GM19035 (cell line): Measurements from ENCODE around the gene PLXNA4.

Experiments used
- ATAC-seq: cut with Tn5 transposase; IDR thresholded peaks from one replicate; pipeline ENCODE4 v1.9.1; 2021; ENCODE audit not compliant: unreplicated experiment

PLXNA4 gene

DNA sequence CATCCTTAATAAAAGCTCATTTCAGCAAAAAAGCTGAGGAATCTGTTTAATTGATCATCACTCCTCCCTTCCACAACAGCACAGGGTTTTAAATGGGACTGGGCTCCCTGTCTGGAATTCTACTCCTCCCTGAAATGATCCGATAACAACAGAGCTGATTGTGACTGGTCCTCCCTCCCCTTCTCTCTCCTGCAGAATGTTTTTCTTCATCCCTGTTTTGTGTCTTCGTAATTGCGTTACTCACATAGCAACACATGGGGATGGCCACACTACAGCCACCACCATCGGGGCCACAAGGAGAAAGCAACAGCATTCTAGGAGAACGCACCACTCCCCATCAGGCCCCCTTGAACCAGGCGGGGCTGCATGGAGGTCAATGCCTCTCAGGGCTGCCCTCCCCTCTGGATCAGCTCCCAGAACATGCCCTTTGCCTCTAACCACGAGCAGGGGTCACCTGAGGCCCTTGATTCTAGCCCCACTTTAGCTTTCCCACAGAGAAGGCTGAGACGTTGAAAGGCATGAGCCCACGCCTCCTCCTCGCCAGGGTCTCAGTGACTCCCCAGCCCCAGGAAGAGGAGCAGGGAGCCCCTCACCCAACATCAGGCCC lies 152.6 kb downstream of the PLXNA4 start:
- ATAC-seq, result no peak

DNA sequence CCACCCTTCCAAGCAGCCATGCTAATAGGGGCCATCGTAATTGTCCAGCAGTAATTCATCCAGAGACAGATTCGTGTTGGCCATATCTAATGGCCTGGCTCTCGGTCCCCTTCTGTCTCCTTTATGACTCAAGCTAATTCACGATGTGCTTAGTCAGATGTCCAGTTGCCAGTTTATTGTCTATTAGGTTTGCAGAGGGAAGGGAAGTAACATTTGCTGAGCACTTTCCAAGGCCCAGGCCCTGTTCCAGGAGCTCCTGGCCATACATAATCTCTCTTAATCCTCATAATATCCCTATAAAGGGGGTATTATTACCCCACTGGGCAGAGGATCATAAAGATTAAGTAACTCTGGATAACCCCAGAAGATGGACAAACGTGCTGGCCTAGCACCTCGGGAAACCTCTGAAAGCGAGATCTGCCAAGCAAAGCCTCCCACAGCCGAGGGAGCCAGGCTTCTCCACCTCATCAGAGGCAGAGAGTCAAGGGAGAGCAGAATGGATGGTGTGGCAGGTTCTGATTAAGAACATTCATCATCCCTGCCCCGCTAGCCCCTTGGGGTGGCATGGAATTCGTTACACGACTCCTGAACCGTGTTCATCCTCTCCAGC lies 153.7 kb downstream of the PLXNA4 start:
- no peak for ATAC-seq

DNA sequence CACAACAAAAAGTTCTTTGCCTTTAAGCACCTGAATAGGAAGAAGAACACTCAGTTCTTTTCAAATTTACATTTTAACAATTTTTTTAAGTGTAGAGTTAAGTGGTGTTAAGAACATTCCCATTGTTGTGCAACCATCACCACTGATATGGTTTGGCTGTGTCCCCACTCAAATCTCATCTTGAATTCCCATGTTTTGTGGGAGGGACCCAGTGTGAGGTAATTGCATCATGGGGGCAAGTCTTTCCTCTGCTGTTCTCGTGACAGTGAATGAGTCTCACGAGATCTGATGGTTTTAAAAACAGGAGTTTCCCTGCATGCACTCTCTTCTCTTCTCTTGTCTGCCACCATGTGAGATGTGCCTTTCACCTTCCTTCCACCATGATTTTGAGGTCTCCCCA lies 155.7 kb downstream of the PLXNA4 start:
- ATAC-seq, result no peak

GRCh38 chr7:132419542-132419941 lies 156.7 kb downstream of the PLXNA4 start:
- ATAC-seq, result no peak

DNA sequence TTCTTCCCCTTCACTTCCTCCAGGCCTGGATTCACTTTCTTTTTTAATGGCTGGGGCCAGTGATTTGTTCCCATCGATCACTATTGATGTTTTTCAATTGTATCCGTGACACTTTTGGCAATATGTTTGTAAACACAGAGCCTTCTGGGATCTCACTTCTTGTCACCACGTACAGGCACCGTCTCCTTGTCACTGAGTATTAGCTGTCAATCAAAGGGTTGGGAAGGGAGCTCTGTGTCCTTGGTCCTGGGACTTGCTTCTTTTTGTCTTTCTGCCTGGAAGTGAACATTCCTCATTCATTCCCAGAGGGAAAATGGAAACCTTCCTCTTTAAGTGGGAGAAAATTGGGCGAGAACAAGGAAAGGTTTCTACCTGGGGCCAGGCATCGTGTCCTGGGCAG lies 157.4 kb downstream of the PLXNA4 start:
- ATAC-seq, result no peak

GRCh38 chr7:132417103-132417906 lies 159.0 kb downstream of the PLXNA4 start:
- no peak for ATAC-seq

GRCh38 chr7:132416395-132416794 lies 159.9 kb downstream of the PLXNA4 start:
- no peak for ATAC-seq

DNA sequence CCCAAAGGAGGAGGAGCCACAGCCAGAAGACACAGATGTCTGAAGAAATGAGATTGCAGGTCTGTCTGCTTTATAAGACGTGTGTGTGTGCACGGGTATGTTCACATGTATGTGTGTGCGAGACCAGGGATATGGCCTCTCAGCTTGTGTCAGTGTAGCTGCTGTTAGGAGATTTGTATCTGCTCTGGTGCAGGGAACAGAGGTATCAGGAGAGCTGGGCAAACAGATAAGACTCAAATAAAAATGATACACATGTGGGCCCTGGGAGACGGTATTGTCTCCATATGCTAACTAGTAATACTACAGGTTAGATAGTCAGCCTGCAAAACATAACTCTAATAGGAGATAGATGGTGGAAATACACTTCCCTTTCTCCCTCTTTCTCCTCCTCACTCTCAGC lies 161.0 kb downstream of the PLXNA4 start:
- no peak for ATAC-seq

DNA sequence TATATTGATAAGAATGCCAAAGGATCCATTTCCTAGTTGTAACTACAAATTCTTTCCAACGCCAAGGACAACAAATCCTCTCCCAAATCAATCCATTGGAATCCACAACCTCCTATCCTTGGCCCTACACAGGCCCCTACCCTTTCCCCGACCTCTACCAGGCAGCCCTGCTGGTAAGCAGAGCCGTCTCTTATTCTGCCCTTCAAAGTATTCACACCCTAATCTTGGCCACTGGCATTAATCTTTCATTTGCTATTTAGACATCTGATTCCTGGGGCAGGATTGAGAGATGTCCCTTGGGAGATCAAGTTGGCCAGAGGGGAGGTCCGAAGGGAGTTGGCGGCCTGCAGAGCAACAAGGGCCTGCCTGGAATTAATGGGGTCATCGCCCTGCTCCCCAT lies 161.4 kb downstream of the PLXNA4 start:
- ATAC-seq, result no peak

DNA sequence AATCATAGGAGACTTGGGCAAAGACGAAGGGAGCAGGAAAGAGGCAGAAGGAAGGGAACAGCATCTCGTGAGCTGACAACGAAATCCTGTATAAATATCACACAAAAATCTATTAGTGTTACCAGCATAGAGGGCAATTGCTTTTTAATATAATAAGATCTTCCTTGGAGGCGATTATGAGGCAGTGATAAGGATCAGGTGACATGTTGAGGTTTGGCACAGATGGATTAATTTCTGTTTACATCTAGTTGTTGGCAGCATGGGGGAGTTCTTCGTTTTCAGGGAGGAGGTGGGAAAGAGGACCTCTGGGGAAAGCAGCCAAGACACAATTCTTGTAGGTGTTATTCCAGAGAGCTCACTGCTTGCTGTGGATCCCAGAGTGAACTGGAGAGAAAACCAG lies 163.8 kb downstream of the PLXNA4 start:
- ATAC-seq, result no peak

DNA sequence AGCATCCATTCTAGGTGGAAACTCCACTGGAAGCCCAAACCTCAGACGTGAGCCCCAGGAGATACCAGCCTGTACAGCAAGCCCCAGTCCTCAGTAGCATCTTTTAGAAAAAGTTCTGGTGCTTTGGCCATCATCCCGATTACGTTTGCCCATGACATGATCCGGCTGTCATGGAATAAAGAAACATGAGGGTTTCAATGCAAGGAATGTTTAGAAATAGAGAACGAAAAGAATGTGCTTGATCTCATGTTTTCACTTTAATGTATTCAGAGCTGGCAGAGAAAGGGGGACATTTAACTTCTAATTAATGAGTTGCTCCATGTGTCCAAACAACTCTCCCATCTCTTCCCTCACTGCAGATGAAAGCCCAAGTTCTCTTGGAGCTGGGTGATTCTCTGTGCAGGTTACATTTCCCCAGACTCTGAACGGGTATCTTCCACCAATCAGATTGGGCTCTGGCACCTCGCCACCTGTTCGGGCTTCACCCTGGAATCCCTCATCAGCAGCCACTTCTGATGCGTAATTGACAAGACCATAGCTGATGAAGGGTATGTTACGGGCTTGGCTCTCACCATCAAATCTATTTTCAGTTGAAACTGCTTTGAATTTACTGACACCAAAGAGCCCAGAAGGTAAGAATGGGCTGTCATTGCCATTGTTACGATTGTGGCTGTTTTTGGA lies 165.3 kb downstream of the PLXNA4 start:
- no peak for ATAC-seq

DNA sequence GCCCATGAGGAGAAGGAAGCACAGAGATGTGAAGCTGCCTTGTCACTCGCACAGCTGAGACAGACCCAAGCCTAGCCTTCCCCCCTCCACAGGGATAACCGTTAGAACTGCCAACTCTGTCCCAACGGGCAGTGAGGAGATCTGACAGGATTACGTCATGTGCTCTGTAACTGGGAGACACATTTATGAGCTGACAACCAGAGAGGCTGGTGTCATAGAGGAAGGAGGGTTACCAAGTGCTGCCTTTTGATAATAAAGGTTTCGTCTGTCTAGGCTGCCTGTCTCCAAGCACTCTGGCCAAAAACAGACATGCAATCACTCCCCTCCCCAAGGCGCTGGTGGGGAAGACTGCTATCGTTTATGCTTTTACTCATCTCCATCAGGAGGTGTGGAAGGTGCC lies 165.9 kb downstream of the PLXNA4 start:
- ATAC-seq, result no peak

DNA sequence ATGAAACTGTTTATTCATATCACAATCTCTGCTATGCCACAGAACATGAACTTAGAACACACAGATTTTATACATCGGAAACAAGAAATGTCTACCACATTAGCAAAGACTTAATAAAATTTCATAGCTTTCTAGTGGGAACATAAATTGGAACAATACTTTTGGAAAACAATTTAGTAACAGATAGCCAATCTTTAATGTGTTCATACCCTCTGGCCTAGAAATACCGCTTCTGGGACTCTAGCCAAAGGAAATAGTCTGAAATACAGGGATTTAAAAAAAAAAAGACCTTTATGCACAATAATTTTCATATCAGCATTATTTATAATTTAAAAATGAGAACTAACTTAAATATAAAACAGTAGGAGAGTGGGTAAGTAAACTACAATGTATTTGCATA lies 168.5 kb downstream of the PLXNA4 start:
- ATAC-seq, result no peak

DNA sequence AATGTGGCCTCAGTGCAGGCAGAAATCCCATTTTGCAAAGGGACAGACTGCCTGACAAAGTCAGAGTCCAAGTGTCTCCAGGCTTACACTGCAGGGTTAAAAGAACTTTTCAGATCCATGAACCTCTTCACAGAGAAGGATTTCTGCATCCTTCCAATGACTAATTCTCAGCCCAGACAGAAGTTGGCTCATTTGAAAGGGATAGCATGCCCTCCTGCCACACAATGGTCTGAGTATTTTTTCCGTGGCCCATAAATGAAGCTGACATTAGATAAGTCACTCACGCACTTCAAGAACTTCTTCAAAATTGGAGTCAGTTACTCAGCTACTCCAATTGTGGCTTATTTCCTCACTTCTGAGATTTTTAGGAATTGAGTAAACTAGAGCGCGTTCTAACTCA lies 170.2 kb downstream of the PLXNA4 start:
- ATAC-seq, result no peak

DNA sequence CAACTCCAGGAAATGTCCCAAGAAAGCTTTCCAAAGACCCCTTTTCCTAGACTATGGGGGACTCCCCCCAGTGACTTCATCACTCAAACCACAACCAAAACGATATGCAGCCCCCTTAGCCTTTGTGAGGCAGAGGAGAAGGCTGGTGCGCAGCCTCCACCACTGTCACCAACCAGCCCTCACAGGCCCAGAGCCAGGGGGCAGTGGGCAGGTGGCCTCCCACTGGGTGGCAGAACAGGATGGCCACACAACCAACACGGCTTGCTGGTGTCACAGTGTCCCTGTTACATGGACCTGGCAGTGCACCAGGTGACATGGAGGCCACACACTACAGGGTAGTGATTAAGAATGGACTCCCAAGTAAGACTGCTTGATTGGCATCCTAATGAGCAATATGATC lies 172.0 kb downstream of the PLXNA4 start:
- ATAC-seq, result no peak

DNA sequence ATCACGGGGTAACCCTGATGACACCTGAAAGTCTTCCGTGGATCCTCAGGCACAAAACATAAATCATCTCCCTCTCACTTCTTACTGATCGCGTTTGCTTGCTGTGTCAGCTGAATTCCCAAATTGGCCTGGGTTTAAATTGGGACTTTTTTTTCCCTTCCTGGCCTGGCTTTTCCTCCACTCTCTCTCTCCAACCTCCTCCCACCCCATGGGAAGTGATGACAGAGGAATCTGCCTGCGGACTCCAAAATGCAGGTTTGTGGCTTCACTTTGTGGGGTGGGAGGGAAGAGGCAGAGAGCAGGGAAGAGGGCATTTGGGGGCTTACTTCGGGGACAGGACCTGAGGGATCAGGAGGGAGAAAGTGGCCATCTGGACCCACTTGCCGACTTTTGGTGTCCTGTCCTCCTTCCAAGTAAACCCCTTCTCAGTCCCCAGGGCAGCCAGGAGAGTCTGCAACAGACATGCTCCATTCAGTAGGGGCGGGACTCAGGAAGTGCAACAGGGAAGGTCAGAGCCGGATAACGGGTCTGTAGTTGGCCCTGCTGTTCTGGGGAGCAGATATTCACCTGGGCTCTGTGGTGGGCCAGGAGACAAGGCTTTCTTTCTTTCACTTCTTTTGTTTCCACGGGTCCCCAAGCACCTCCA lies 172.7 kb downstream of the PLXNA4 start:
- no peak for ATAC-seq

GRCh38 chr7:132402751-132403245 lies 173.5 kb downstream of the PLXNA4 start:
- ATAC-seq, result no peak

GRCh38 chr7:132402096-132402495 lies 174.2 kb downstream of the PLXNA4 start:
- ATAC-seq, result no peak

GRCh38 chr7:132400561-132401142 lies 175.6 kb downstream of the PLXNA4 start:
- ATAC-seq, result no peak

- ATAC-seq, result no peak
Observed at GRCh38 chr7:132399367-132399766, 176.9 kb downstream of the PLXNA4 start.
